GM18520 (cell line): ENCODE data around the gene NOVA1.

Experiments
- ATAC-seq: cut with Tn5 transposase; IDR thresholded peaks from one replicate; pipeline ENCODE4 v1.9.1; 2021; ENCODE audit not compliant: unreplicated experiment

NOVA1 gene

GRCh38 chr14:26463136-26463535 lies 134.7 kb downstream of the NOVA1 start:
- ATAC-seq: no peak

- no peak for ATAC-seq
Measured at GRCh38 chr14:26454105-26454504, 143.7 kb downstream of the NOVA1 start.

DNA sequence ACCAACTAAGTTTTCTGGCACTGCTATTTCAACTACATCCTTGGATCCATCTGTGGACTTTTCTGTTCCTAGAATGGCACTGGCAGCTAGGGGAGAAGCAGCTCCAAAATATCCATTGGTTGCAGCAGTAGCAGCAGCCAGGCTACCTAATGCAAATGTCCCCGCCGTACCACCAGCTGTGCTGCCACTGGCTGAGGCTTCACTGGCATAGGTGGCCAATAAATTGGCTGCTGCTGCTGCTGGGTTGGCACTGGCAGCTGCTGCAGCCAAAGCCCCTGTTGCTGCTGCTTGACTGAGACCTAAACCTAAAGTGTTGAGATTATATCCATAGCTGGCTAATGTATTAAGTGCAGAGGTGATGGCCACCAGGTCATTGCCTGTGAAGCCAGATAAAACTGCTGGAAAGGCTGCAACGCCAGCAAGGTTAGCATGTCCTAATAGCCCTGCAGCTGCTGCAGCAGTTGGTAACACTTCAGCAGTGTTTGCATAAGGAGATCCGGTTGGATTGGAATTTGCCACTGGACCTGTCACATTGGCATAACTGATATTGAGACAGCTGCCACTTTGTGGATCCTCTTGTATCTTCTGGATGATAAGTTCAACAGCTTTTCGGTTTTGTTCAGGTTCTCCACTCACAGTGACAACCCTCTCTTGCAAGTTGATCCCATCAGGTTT lies 149.5 kb downstream of the NOVA1 start:
- no peak for ATAC-seq

DNA sequence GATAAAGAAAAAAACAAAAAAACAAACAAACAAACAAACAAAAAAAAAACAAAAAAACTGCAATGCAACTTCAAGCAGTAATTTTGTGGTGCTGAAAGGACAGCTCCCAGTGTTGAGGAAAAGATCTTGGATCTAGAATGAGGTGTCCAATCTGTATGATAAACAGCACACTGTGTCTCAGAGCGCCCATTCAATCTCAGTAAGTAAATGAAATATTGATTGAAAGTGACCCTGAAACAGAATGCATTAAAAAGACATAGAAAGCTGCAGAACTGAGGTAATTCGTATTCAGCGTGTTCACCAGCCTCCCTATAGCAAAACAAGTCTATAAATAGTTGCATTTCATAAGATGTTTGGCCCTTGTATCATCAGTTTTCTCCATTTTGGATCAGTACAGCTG lies 153.0 kb downstream of the NOVA1 start:
- ATAC-seq: no peak

GRCh38 chr14:26443654-26444053 lies 154.2 kb downstream of the NOVA1 start:
- ATAC-seq: no peak

DNA sequence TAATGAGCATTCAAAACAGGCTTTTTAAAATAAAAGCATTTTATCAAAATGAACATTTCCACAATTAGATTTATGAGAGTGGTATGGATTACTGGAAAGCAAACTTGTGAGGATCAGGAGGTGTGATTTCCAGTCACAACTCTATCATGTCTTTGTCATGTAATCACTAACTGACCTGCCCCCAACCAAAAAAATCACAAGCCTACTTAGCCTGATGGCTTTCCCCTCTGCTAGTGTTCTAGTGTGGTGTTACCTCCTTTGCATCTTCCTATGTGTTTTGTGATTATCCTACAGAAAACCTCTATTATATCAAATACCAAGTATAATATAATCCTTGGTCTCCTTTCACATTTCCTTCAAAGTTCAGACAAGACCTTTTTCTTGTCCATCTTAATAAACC lies 168.6 kb downstream of the NOVA1 start:
- no peak for ATAC-seq

DNA sequence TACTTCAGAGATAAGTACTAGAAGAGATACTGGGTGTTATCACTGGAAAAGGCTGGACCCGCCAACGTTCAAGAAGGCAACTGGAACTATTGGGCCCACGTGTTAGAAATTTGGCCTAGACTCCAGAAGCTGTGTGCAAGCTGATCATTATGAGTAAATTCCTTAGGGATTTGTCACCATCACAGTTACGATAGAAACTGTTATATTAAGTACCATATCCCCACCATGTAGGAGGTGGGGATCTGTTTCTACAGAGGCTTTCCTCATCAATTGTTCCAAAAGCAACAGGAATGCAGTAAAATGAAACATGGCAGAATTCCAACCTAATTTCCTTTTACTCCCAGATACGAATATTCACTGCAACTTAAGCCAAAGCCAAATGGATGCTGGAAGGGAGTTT lies 170.7 kb downstream of the NOVA1 start:
- ATAC-seq: no peak

DNA sequence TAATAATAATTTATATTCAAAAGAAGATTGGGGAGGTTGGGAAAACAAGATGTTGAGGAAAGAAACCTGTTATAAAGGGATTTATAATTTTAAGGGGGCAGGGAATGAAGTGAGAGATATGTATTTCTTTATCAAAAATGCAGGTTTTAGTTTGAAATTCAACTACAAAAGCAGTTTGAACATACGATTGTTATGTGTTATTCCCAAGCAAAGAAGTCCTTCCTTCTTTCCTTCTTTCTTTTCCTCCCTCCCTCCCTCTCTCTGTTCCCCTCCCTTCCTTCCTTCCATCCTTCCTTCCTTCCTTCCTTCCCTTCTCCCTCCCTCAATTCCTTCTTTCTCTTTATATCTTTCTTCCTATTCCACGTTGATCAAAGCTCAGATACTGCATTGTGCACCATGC lies 173.3 kb downstream of the NOVA1 start:
- ATAC-seq: no peak

DNA sequence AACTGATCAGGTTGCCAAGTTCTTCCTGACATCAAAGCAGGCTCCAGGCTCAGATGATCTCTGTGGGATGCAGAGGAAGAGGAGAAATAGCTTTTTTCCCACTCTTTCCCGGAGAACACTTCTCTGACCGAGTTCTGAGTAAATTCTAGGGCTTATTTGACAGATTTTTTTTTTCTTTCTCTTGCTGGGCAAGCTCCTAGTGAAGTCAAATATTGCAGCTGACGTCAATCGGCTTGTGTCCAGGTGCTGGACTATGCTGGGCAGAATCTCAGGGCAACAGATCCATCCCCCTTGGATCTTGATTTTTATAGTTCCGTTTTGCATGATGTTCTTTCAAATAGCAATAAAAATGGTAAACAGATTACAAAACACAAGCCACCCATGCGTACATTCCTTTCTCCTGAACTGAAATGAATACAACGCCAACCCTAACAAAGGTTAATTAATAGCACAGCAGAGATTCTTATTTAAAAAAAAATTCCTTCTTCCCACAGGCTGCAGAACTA lies 182.2 kb downstream of the NOVA1 start:
- ATAC-seq: no peak

DNA sequence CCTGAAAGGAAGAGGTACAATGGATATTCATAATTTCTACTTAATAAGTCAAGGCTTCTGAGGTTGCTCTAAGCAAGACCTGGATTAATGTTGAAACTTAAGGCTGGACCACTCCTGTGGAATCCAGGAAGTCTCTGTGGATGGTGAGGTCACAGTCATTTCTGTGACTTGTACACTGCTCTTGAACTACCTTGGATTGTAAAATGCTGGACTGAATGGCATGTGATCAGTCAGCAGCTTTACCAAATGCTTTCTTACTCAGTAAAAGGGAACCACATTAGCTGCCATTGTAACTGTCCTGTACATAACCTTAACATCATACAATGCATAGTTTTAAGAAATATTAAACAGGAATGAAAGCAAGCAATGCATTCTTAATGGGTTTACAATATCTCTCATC lies 182.9 kb downstream of the NOVA1 start:
- no peak for ATAC-seq

- ATAC-seq: no peak
Measured at GRCh38 chr14:26414103-26414502, 183.7 kb downstream of the NOVA1 start.

GRCh38 chr14:26412421-26412820 lies 185.4 kb downstream of the NOVA1 start:
- ATAC-seq: no peak

DNA sequence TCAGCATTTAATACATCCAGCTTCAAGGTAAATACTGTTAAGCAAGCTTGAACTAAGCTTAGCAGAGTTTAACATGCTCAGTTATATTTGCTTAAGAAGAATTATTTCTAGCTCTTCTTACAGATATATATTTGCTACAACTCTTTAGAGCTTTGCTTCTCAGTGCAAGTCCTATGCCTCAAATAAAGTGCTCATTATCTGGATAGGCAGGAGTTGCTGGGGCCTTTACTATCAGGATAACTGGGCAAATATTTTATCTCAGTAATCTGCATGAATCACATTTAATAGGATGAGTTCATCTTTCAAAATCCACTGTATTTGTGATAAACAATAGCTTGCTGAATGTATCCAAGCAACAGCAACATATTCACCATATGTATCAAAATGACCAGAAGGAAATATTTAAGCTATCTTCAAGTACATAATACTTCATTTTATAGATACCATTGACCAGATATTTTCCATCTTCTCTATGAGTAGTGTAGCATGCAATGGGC lies 187.6 kb downstream of the NOVA1 start:
- no peak for ATAC-seq

GRCh38 chr14:26404927-26405326 lies 192.9 kb downstream of the NOVA1 start:
- ATAC-seq: no peak

- ATAC-seq: no peak
Measured at GRCh38 chr14:26403760-26404159, 194.1 kb downstream of the NOVA1 start.

- no peak for ATAC-seq
Measured at GRCh38 chr14:26402126-26402525, 195.7 kb downstream of the NOVA1 start.

GRCh38 chr14:26401179-26401968 lies 196.5 kb downstream of the NOVA1 start:
- ATAC-seq: no peak

DNA sequence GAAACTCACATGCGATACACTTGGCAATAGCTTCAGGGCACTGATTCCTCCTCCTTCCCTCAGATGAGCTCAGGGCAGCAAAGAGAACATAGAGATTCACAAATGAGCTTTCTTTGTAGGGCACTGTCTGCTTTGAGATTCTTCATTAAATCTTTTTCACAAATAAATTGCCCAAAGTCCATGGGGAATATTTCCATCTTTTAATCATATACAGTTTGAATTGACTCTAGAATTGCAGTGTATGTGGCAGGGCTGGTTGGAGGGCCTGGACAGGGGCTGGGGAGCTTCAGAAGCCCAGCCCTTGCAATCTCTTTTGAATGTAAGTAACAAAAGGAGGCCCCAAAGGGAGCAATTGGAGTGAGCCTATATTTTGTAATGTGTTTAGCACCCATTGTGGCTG lies 197.5 kb downstream of the NOVA1 start:
- no peak for ATAC-seq

DNA sequence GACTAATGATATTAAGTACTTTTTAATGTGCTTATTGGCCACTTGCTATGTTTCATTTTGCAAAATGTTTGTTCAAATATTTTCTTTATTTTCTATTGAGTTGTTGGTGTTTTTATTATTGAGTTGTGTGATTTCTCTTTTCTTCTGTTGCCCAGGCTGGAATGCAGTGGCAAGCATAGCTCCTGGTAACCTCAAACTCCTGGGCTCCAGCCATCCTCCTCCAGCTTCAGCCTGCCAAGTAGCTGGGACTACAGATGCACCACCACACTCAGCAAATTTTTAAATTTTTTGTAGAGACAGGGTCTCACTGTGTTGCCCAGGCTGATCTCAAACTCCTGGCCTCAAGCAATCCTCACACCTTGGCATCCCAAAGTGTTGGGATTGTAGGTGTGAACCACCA lies 199.2 kb downstream of the NOVA1 start:
- ATAC-seq: no peak
